SK-N-SH treated with all-trans-retinoic acid at 6 μM for 48 hours (cell line): Measurements from ENCODE around the gene SMIM29.
A peak's percentile ranks its signal among the peaks of the same experiment; 100 is the strongest.

Source experiments
- ATAC-seq: fragments of 200-7000 bp; cut with Tn5 transposase; 3 replicates; pipeline ENCODE4 v1.9.1; 2020; ENCODE audit warnings: mild to moderate bottlenecking, moderate library complexity
- ARNTL ChIP-seq: fragments of 450-650 bp; formaldehyde crosslinking; IDR thresholded peaks from 2 replicates; pipeline ENCODE4 v1.5.0; 2020; ENCODE audit warnings: low read depth, mild to moderate bottlenecking, moderate library complexity, borderline replicate concordance
- BACH2 ChIP-seq: fragments of 250-450 bp; sonication (Bioruptor Pico); IDR thresholded peaks from 2 replicates; pipeline ENCODE4 v1.9.0; 2021; ENCODE audit warnings: mild to moderate bottlenecking, borderline replicate concordance
- CSDC2 ChIP-seq: fragments of 250-450 bp; sonication (Bioruptor Pico); IDR thresholded peaks from 2 replicates; pipeline ENCODE4 v1.5.0; 2020; ENCODE audit warnings: mild to moderate bottlenecking, moderate library complexity
- CSRNP3 ChIP-seq: fragments of 250-450 bp; sonication (Bioruptor Pico); IDR thresholded peaks from 2 replicates; pipeline ENCODE4 v1.5.1; 2021; ENCODE audit warnings: mild to moderate bottlenecking, moderate library complexity
- ESRRG ChIP-seq: fragments of 250-450 bp; sonication (Bioruptor Pico); IDR thresholded peaks from 2 replicates; pipeline ENCODE4 v1.6.1; 2021; ENCODE audit warnings: mild to moderate bottlenecking
- ISL1 ChIP-seq: fragments of 250-450 bp; sonication (Bioruptor Pico); IDR thresholded peaks from 2 replicates; pipeline ENCODE4 v2.1.2; 2022; ENCODE audit warnings: mild to moderate bottlenecking, moderate library complexity
- OSR1 ChIP-seq: fragments of 250-450 bp; sonication (Bioruptor Pico); IDR thresholded peaks from 2 replicates; pipeline ENCODE4 v1.8.0; 2022; ENCODE audit warnings: moderate library complexity, mild to moderate bottlenecking, inconsistent platforms
- PATZ1 ChIP-seq: fragments of 250-450 bp; sonication (Bioruptor Pico); IDR thresholded peaks from 2 replicates; pipeline ENCODE4 v1.8.0; 2020; ENCODE audit warnings: mild to moderate bottlenecking, moderate library complexity, borderline replicate concordance
- POU6F1 ChIP-seq: fragments of 250-450 bp; sonication (Bioruptor Pico); IDR thresholded peaks from 2 replicates; pipeline ENCODE4 v1.8.0; 2021; ENCODE audit warnings: low read depth, mild to moderate bottlenecking, moderate library complexity, borderline replicate concordance
- RARB ChIP-seq: fragments of 250-450 bp; sonication (Bioruptor Pico); IDR thresholded peaks from 2 replicates; pipeline ENCODE4 v1.8.0; 2021; ENCODE audit warnings: mild to moderate bottlenecking, moderate library complexity
- SNAI2 ChIP-seq: fragments of 250-450 bp; sonication (Bioruptor Pico); IDR thresholded peaks from 2 replicates; pipeline ENCODE4 v1.5.0; 2020; ENCODE audit warnings: mild to moderate bottlenecking, moderate library complexity
- TCF4 ChIP-seq: fragments of 250-450 bp; sonication (Bioruptor Pico); IDR thresholded peaks from 2 replicates; pipeline ENCODE4 v1.8.0; 2021; ENCODE audit warnings: mild to moderate bottlenecking, moderate library complexity, borderline replicate concordance
- TOX ChIP-seq: fragments of 250-450 bp; sonication (Bioruptor Pico); IDR thresholded peaks from 2 replicates; pipeline ENCODE4 v1.8.0; 2021; ENCODE audit warnings: mild to moderate bottlenecking, moderate library complexity, borderline replicate concordance
- TSHZ2 ChIP-seq: fragments of 250-450 bp; sonication (Bioruptor Pico); IDR thresholded peaks from 2 replicates; pipeline ENCODE4 v1.5.0; 2020; ENCODE audit warnings: mild to moderate bottlenecking, moderate library complexity
- ZC3H10 ChIP-seq: fragments of 250-450 bp; sonication (Bioruptor Pico); IDR thresholded peaks from 2 replicates; pipeline ENCODE4 v1.5.1; 2021; ENCODE audit warnings: mild to moderate bottlenecking, moderate library complexity
- ZFP3 ChIP-seq: fragments of 250-450 bp; sonication (Bioruptor Pico); IDR thresholded peaks from 2 replicates; pipeline ENCODE4 v1.5.0; 2020; ENCODE audit warnings: mild to moderate bottlenecking, moderate library complexity
- ZFP30 ChIP-seq: fragments of 450-650 bp; formaldehyde crosslinking; IDR thresholded peaks from 2 replicates; pipeline ENCODE4 v1.5.0; 2022; ENCODE audit warnings: mild to moderate bottlenecking, moderate library complexity
- ZNF565 ChIP-seq: fragments of 450-650 bp; formaldehyde crosslinking; conservative IDR thresholded peaks from 2 replicates; pipeline ENCODE4 v1.5.0; 2020; ENCODE audit warnings: low read depth, mild to moderate bottlenecking, moderate library complexity
- ZNF70 ChIP-seq: fragments of 450-650 bp; formaldehyde crosslinking; IDR thresholded peaks from 2 replicates; pipeline ENCODE4 v1.5.0; 2020; ENCODE audit warnings: mild to moderate bottlenecking, moderate library complexity
- ZNF8 ChIP-seq: fragments of 450-650 bp; formaldehyde crosslinking; IDR thresholded peaks from 2 replicates; pipeline ENCODE4 v1.5.0; 2020; ENCODE audit warnings: mild to moderate bottlenecking, moderate library complexity

SMIM29 gene

GRCh38 chr6:34275128-34275804, 26.5 kb upstream of the SMIM29 start (continued):
- no peak for TF ChIP-seq ZNF565
- TF ChIP-seq TCF4 (CRISPR knock-in tag), result no peak
- TF ChIP-seq ARNTL (CRISPR knock-in tag), result no peak
- TF ChIP-seq RARB, result no peak
- no peak for TF ChIP-seq ZNF70 (CRISPR knock-in tag)
- no peak for TF ChIP-seq ZFP30
- no peak for TF ChIP-seq ISL1 (CRISPR knock-in tag)
- no peak for TF ChIP-seq CSDC2 (CRISPR knock-in tag)
- no peak for TF ChIP-seq ZFP3 (CRISPR knock-in tag)
- no peak for TF ChIP-seq PATZ1 (CRISPR knock-in tag)
- TF ChIP-seq POU6F1 (CRISPR knock-in tag), result no peak

- ATAC-seq, result no peak
- TF ChIP-seq ZC3H10 (CRISPR knock-in tag), result no peak
- TF ChIP-seq ZNF70 (CRISPR knock-in tag), result peak; percentile 95
Measured at GRCh38 chr6:34274129-34274528, 25.3 kb upstream of the SMIM29 start.

- peak; percentile 46 for ATAC-seq
- TF ChIP-seq BACH2 (CRISPR knock-in tag) (no peak), TCF4 (CRISPR knock-in tag) (no peak), ZFP3 (CRISPR knock-in tag) (no peak), ESRRG (no peak), TOX (CRISPR knock-in tag) (no peak), POU6F1 (CRISPR knock-in tag) (no peak), TSHZ2 (CRISPR knock-in tag) (no peak)
Measured at GRCh38 chr6:34273242-34273805, 24.5 kb upstream of the SMIM29 start.

GRCh38 chr6:34272013-34272926, 23.5 kb upstream of the SMIM29 start:
- peak; percentile 33; the same call in 1 of the 3 replicates for ATAC-seq
- TF ChIP-seq CSRNP3 (no peak), RARB (no peak), ARNTL (CRISPR knock-in tag) (no peak), ESRRG (no peak), ZFP3 (CRISPR knock-in tag) (no peak), ZNF8 (CRISPR knock-in tag) (no peak), TSHZ2 (CRISPR knock-in tag) (no peak), SNAI2 (CRISPR knock-in tag) (no peak), OSR1 (CRISPR knock-in tag) (no peak)
